ENCODE measurements around the gene DPH2.
A peak's percentile ranks its signal among the peaks of the same experiment; 100 is the strongest.

The DPH2 gene, protein sequence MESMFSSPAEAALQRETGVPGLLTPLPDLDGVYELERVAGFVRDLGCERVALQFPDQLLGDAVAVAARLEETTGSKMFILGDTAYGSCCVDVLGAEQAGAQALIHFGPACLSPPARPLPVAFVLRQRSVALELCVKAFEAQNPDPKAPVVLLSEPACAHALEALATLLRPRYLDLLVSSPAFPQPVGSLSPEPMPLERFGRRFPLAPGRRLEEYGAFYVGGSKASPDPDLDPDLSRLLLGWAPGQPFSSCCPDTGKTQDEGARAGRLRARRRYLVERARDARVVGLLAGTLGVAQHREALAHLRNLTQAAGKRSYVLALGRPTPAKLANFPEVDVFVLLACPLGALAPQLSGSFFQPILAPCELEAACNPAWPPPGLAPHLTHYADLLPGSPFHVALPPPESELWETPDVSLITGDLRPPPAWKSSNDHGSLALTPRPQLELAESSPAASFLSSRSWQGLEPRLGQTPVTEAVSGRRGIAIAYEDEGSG

DNA sequence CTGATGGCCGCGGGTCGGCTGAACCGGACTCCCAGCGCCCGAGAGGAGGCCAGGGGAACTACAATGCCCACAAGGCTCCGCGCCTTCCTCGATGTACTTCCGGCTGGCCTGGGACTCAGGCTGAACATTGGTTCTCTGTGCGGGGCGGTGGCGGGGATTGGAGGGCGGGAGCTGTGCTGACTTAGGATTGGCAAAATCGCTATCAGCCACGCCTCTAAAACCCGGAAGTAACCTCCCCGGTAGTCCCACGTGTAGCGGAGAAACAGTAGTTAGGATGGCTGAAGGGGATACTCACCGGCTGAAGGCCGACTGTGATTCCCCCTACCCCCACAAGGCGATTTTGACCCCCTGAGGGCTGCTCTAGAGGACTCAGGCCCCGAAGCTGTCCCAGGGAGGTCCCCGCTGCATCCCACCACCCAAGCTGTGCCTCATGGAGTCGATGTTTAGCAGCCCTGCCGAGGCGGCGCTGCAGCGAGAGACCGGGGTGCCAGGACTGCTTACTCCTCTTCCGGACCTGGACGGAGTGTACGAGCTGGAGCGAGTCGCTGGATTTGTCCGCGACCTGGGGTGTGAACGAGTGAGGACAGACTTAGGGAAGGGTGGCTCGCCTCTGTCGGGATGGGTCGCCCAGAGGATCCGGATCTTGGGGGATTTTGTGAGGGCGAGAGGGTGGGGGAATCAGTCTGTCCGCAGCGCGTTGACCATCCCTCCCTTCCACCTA is at the start of gene DPH2:
Gene DPH2 (plus strand): TSS at position 265 of the 721 bp plus-strand sequence. CDS start 166 bp downstream, at position 431.
- peak within 1 kb of the TSS; percentile 74 for H3K9ac ChIP-seq (ENCODE audit: low read depth, low read length, poor library complexity, severe bottlenecking)
- no peaks in the 10 kb centered on the region; the same call in 1 of the 2 replicates for H3F3A ChIP-seq (ENCODE audit: low read depth)
- H3K79me2 ChIP-seq (ENCODE audit: insufficient read depth, low read length): peaks cover 13% of the 10 kb centered on the region
- H3K4me2 ChIP-seq (ENCODE audit: low read depth, low read length, poor library complexity, severe bottlenecking): peak within 1 kb of the TSS; percentile 97
- TF ChIP-seq EZH2phosphoT487 (IDR thresholded peaks at IDR 0.05; ENCODE audit: borderline replicate concordance) (no peak), CTCF (conservative IDR thresholded peaks at IDR 0.05; ENCODE audit: low read length) (no peak)
- H4K20me1 ChIP-seq (ENCODE audit: insufficient read depth, low read length, poor library complexity, severe bottlenecking): no peaks in the 10 kb centered on the region
- no peaks in the 10 kb centered on the region for H3K36me3 ChIP-seq (ENCODE audit: insufficient read depth, low read length)
- peak within 1 kb of the TSS; percentile 97 for H3K4me3 ChIP-seq (ENCODE audit: low read length, poor library complexity, severe bottlenecking)
- no peaks in the 10 kb centered on the region for H3K27me3 ChIP-seq (ENCODE audit: insufficient read depth, low read length, poor library complexity, severe bottlenecking)
- peak within 1 kb of the TSS; percentile 83 for H2AFZ ChIP-seq (ENCODE audit: low read length)
- no peaks in the 10 kb centered on the region for H3K9me2 ChIP-seq (replicated peaks; ENCODE audit: low read depth, low read length)
- H3K4me1 ChIP-seq (ENCODE audit: insufficient read depth, low read length, poor library complexity, severe bottlenecking): peaks cover 16% of the 10 kb centered on the region
- no peaks in the 10 kb centered on the region for H3K9me3 ChIP-seq (ENCODE audit: insufficient read depth, low read depth, low read length)

DNA sequence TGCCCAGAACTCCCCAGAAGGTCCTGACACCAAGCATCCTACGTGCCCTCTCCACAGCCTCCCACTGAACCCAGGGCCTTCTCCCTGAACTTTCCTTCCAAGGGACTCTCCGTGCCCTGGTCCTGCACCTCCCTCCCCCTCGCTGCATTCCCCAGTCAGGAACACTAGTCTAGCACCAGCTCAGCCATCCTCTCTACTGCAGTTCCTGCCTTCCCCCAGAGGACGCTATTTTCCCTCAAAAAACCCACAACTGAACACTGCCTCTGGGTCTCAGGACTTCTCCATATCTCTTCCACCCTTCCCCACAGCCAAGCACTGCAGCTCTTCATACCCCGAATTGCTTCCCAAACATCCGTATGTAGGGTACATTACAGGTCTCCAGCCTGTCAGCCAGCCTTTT is 48.8 kb upstream of the DPH2 start:
- no peaks in the 10 kb centered on the region for H3K9me2 ChIP-seq (replicated peaks; ENCODE audit: low read depth, low read length)
- H3K36me3 ChIP-seq (ENCODE audit: insufficient read depth, low read length): no peaks in the 10 kb centered on the region
- H2AFZ ChIP-seq (ENCODE audit: low read length): no peak overlapping the region
- H3K9me3 ChIP-seq (ENCODE audit: insufficient read depth, low read depth, low read length): no peaks in the 10 kb centered on the region
- TF ChIP-seq EZH2phosphoT487 (IDR thresholded peaks at IDR 0.05; ENCODE audit: borderline replicate concordance): no peak
- no peak for TF ChIP-seq CTCF (conservative IDR thresholded peaks at IDR 0.05; ENCODE audit: low read length)
- H3K79me2 ChIP-seq (ENCODE audit: insufficient read depth, low read length): no peaks in the 10 kb centered on the region
- H4K20me1 ChIP-seq (ENCODE audit: insufficient read depth, low read length, poor library complexity, severe bottlenecking): no peaks in the 10 kb centered on the region
- no peak overlapping the region for H3K9ac ChIP-seq (ENCODE audit: low read depth, low read length, poor library complexity, severe bottlenecking)
- no peak overlapping the region for H3K4me2 ChIP-seq (ENCODE audit: low read depth, low read length, poor library complexity, severe bottlenecking)
- H3K4me1 ChIP-seq (ENCODE audit: insufficient read depth, low read length, poor library complexity, severe bottlenecking): peaks cover 13% of the 10 kb centered on the region
- H3K4me3 ChIP-seq (ENCODE audit: low read length, poor library complexity, severe bottlenecking): no peak overlapping the region
- no peaks in the 10 kb centered on the region for H3F3A ChIP-seq (ENCODE audit: low read depth)
- H3K27me3 ChIP-seq (ENCODE audit: insufficient read depth, low read length, poor library complexity, severe bottlenecking): no peaks in the 10 kb centered on the region

DNA sequence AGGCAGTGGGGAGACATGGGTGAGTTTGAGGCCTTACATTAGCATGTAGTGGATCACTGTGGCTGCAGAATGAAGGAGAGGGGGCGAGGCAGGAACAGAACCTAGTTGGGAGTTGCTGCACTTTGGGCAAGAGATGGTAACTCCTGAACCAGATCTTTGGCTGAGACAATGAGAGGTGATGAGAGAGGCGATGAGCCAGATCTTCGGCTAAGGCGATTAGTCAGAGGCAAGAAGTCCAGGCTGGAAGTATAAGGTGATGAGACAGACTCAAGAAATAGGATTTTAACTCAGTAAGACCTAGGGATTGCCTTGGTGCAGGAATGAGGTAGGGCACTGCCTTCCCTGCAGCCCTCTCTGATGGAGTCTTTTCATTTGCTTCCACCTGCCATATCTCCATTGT is 45.3 kb upstream of the DPH2 start:
- no peaks in the 10 kb centered on the region for H3K9me2 ChIP-seq (replicated peaks; ENCODE audit: low read depth, low read length)
- H2AFZ ChIP-seq (ENCODE audit: low read length): no peak overlapping the region
- H3K9me3 ChIP-seq (ENCODE audit: insufficient read depth, low read depth, low read length): no peaks in the 10 kb centered on the region
- H3K27me3 ChIP-seq (ENCODE audit: insufficient read depth, low read length, poor library complexity, severe bottlenecking): no peaks in the 10 kb centered on the region
- H3K4me3 ChIP-seq (ENCODE audit: low read length, poor library complexity, severe bottlenecking): no peak overlapping the region
- H3K9ac ChIP-seq (ENCODE audit: low read depth, low read length, poor library complexity, severe bottlenecking): no peak overlapping the region
- no peaks in the 10 kb centered on the region for H3K36me3 ChIP-seq (ENCODE audit: insufficient read depth, low read length)
- H3K79me2 ChIP-seq (ENCODE audit: insufficient read depth, low read length): no peaks in the 10 kb centered on the region
- H3F3A ChIP-seq (ENCODE audit: low read depth): no peaks in the 10 kb centered on the region
- no peak for TF ChIP-seq CTCF (conservative IDR thresholded peaks at IDR 0.05; ENCODE audit: low read length)
- no peak for TF ChIP-seq EZH2phosphoT487 (IDR thresholded peaks at IDR 0.05; ENCODE audit: borderline replicate concordance)
- H4K20me1 ChIP-seq (ENCODE audit: insufficient read depth, low read length, poor library complexity, severe bottlenecking): no peaks in the 10 kb centered on the region
- H3K4me1 ChIP-seq (ENCODE audit: insufficient read depth, low read length, poor library complexity, severe bottlenecking): peaks cover 9% of the 10 kb centered on the region
- no peak overlapping the region for H3K4me2 ChIP-seq (ENCODE audit: low read depth, low read length, poor library complexity, severe bottlenecking)
